H1 (cell line): Measurements from ENCODE around the gene PCIF1. TPM values are rescaled to one million over a fixed set of nuclear protein-coding genes. Genes with fewer than 3 reads are reported as not detected.

Experiments used
- CBX5 ChIP-seq: fragments of 300-800, 300-1000 bp; sonication (generic); IDR thresholded peaks from 2 replicates; pipeline ENCODE4 v1.7.1; 2016; ENCODE audit warnings: antibody characterized with exemption, low read length, low read depth
- CHD2 ChIP-seq: IDR thresholded peaks from 2 replicates; pipeline ENCODE4 v1.6.1; 2012; ENCODE audit warnings: low read length, improper control_type of control experiment
- CTBP2 ChIP-seq: IDR thresholded peaks from 2 replicates; pipeline ENCODE4 v1.7.0; 2011; ENCODE audit warnings: borderline replicate concordance, mild to moderate bottlenecking, moderate library complexity, mixed read lengths, low read length; ENCODE audit not compliant: insufficient read depth, insufficient read length
- FOSL1 ChIP-seq: IDR thresholded peaks from 2 replicates; pipeline ENCODE4 v1.6.1; 2011; ENCODE audit warnings: mild to moderate bottlenecking, low read depth, low read length, moderate library complexity; ENCODE audit not compliant: insufficient read depth
- JUN ChIP-seq: IDR thresholded peaks from 2 replicates; pipeline ENCODE4 v1.6.1; 2011; ENCODE audit warnings: low read depth, mild to moderate bottlenecking, improper control_type of control experiment, low read length
- JUND ChIP-seq: IDR thresholded peaks from 2 replicates; pipeline ENCODE4 v1.6.1; 2011; ENCODE audit warnings: mild to moderate bottlenecking, improper control_type of control experiment, low read length
- RAD21 ChIP-seq, 2 experiments: IDR thresholded peaks in 1 of 2; conservative IDR thresholded peaks in 1 of 2; 2 replicates each; pipeline ENCODE4 v1.6.1; 2011; ENCODE audit warnings: low read depth in 2 of 2, low read length in 2 of 2, improper control_type of control experiment in 1 of 2, inconsistent platforms in 1 of 2, mild to moderate bottlenecking in 1 of 2, moderate library complexity in 1 of 2
- RFX5 ChIP-seq: IDR thresholded peaks from 2 replicates; pipeline ENCODE4 v1.6.1; 2011; ENCODE audit warnings: low read depth, low read length, improper control_type of control experiment, borderline replicate concordance
- RXRA ChIP-seq: IDR thresholded peaks from 2 replicates; pipeline ENCODE4 v1.6.1; 2011; ENCODE audit warnings: low read depth, mild to moderate bottlenecking, low read length, moderate library complexity; ENCODE audit not compliant: insufficient read depth
- SP1 ChIP-seq: IDR thresholded peaks from 2 replicates; pipeline ENCODE4 v1.6.1; 2011; ENCODE audit warnings: low read depth, low read length
- TAF7 ChIP-seq: optimal IDR thresholded peaks from 2 replicates; pipeline ENCODE3; 2011; ENCODE audit warnings: low read depth, mild to moderate bottlenecking, inconsistent platforms, low read length, moderate library complexity, borderline replicate concordance
- TEAD4 ChIP-seq: IDR thresholded peaks from 2 replicates; pipeline ENCODE4 v1.6.1; 2012; ENCODE audit warnings: low read depth, low read length, inconsistent platforms, mixed read lengths
- YY1 ChIP-seq: IDR thresholded peaks from 2 replicates; pipeline ENCODE4 v1.6.1; 2011; ENCODE audit warnings: low read depth, mild to moderate bottlenecking, low read length
- polyA plus RNA-seq, 7 experiments: library from polyadenylated mRNA; depleted of rRNA in 3 of 7; stranded (reverse) in 5 of 7; unstranded in 2 of 7; fragments of >200 nt in 5 of 7; fragments of 200-250 nt in 2 of 7; gene quantifications; 1 replicate in 5 of 7; 2 replicates in 1 of 7; 4 replicates in 1 of 7; pipeline versions ENCODE4 v1.2.1 to v1.2.3, GENCODE V29; 2011 to 2013; ENCODE audit warnings: missing spikeins in 2 of 7, mixed read lengths in 2 of 7
- total RNA-seq: library from RNA; stranded (reverse); fragmentation: NEBNext Ultra II Directional; extraction: Animal tissue kit (Norgen Biotek cat#: 25700); gene quantifications from 2 replicates; pipeline ENCODE4 v1.2.1, GENCODE V29; 2021
- TF ChIP-seq, protein P1 (sequence below): IDR thresholded peaks from 2 replicates; pipeline ENCODE4 v1.6.1; 2011; ENCODE audit warnings: low read length, improper control_type of control experiment

Gene PCIF1
- total and polyA plus RNA-seq, 2 of the 8 experiments (the other 6 are each of a cell fraction or from before 2014, with no cell fraction given), result 30.3 to 30.6 TPM

DNA sequence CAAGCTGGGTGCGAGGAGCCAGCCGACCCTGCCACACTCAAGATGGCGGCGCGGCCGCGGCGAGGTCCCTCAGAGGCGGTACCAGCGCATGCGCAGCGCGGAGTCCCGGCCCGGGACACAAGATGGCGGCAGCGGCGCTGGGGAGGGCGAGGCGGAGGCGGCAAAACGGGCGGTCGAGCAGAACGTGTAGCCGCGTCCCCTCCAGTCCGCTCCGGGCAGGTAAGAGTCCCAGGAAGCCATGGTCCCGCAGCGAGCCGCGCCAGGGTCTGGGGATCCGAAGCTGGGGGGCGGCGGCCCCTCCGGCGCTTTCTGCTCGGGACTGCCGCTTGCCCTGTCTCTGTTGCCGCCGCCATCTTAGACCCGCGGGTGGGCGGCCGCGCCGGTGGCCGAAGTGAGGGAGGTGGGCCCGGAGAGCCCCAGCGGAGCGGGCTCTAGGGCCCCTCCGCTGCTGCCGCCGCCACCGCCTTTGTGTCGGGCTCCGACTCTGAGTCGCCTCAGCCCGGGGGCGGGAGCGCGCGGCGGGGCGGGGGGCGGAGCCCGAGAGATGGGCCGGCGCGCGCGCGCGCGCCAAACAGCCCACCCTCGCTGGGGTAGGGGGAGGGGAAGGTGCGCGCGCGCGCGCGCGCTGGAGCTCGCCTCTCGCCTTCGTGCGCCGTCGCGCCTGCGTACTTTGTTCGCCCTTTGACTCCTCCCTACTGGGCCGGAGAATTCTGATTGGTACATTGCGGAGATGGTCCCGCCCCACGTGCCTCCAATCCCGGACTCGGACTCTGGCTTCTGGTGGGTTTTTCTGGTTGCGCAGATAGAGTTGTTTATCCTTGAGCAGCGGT is at the start of gene PCIF1 (continued):
- TF ChIP-seq, protein P1, sequence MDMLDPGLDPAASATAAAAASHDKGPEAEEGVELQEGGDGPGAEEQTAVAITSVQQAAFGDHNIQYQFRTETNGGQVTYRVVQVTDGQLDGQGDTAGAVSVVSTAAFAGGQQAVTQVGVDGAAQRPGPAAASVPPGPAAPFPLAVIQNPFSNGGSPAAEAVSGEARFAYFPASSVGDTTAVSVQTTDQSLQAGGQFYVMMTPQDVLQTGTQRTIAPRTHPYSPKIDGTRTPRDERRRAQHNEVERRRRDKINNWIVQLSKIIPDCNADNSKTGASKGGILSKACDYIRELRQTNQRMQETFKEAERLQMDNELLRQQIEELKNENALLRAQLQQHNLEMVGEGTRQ, result peak; percentile 74; the same call in 1 of the 2 replicates
- TF ChIP-seq FOSL1 (0 out of 2 replicates have a peak, but pooled peaks have one; percentile 58), JUND (no peak), CBX5 (no peak), RFX5 (no peak), CTBP2 (no peak), CHD2 (peak; percentile 49; the same call in 1 of the 2 replicates), SP1 (peak; percentile 83), RAD21 (IDR thresholded peaks at IDR 0.05 in 1 of 2, conservative IDR thresholded peaks at IDR 0.05 in 1 of 2; ENCODE audit: low read depth in 2 of 2, low read length in 2 of 2) (no peak), TAF7 (peak; percentile 91), RXRA (no peak), YY1 (peak; percentile 99), JUN (no peak), TEAD4 (no peak)
- TF ChIP-seq, all 59 proteins: peak for 23
